ENCODE measurements around the gene COQ4.

- TF ChIP-seq EZH2 (IDR thresholded peaks at IDR 0.05; ENCODE audit: low read depth, unreplicated experiment) (no peak), CTCF (conservative IDR thresholded peaks at IDR 0.05; ENCODE audit: low read depth in 2 of 2) (no peak), REST (IDR thresholded peaks at IDR 0.05; ENCODE audit: unreplicated experiment) (no peak)
Measured at GRCh38 chr9:128317629-128318028, 5.0 kb upstream of the COQ4 start.
